CD14-positive monocyte (primary cell): Measurements from ENCODE around the gene TRIM43B. TPM values are rescaled to one million over a fixed set of nuclear protein-coding genes. Genes with fewer than 3 reads are reported as not detected.
"Not testable (repeated sequence)": the region's sequence is repeated elsewhere in the genome, so short reads cannot be mapped to it uniquely, and the experiment has no call there.

ENCODE experiments used
- DNase-seq, 3 donors: peaks; one replicate each; pipeline ENCODE4 v3.0.0-alpha.2; 2011 to 2022
- H2AFZ ChIP-seq: 2 replicates; pipeline ENCODE4 v1.6.0; 2012; ENCODE audit warnings: mild to moderate bottlenecking, low read depth, low read length, inconsistent platforms; ENCODE audit not compliant: insufficient read depth, poor library complexity, severe bottlenecking
- H3K27ac ChIP-seq, 2 donors: 1 replicate in 1 of 2; 2 replicates in 1 of 2; pipeline ENCODE4 v1.5.1; 2012 to 2013; ENCODE audit warnings: low read length in 2 of 2, control low read depth in 1 of 2, inconsistent platforms in 1 of 2, low read depth in 1 of 2, mild to moderate bottlenecking in 1 of 2
- H3K27me3 ChIP-seq, 2 donors: one replicate each; pipeline versions ENCODE4 v1.6.0 to v1.6.1; 2011 to 2013; ENCODE audit warnings: low read length in 2 of 2; ENCODE audit not compliant: control insufficient read depth in 2 of 2, insufficient read depth in 2 of 2
- H3K36me3 ChIP-seq, 2 donors: replicated peaks in 1 of 2; 1 replicate in 1 of 2; 2 replicates in 1 of 2; pipeline versions ENCODE4 v1.5.1 to v1.6.1; 2012 to 2013; ENCODE audit warnings: low read length in 2 of 2, control low read depth in 1 of 2, inconsistent platforms in 1 of 2, mild to moderate bottlenecking in 1 of 2; ENCODE audit not compliant: insufficient read depth in 2 of 2, control insufficient read depth in 1 of 2
- H3K4me1 ChIP-seq, 2 donors: 1 replicate in 1 of 2; 2 replicates in 1 of 2; pipeline versions ENCODE4 v1.5.1 to v1.6.1; 2012 to 2013; ENCODE audit warnings: low read length in 2 of 2, control low read depth in 1 of 2, inconsistent platforms in 1 of 2, mild to moderate bottlenecking in 1 of 2, moderate library complexity in 1 of 2; ENCODE audit not compliant: insufficient read depth in 2 of 2, control insufficient read depth in 1 of 2
- H3K4me2 ChIP-seq: replicated peaks from 2 replicates; pipeline ENCODE3; 2012; ENCODE audit warnings: low read length, moderate library complexity, mild to moderate bottlenecking; ENCODE audit not compliant: poor library complexity, severe bottlenecking; ENCODE audit errors: extremely low read depth
- H3K4me3 ChIP-seq, 3 experiments: fragments of 200-600 bp in 1 of 3; sonication (generic) in 1 of 3; replicated peaks in 1 of 3; 1 replicate in 2 of 3; 2 replicates in 1 of 3; pipeline ENCODE4 v1.5.1; 2011 to 2013; ENCODE audit warnings: low read length in 3 of 3, mild to moderate bottlenecking in 3 of 3, control low read depth in 2 of 3, low read depth in 2 of 3, inconsistent platforms in 1 of 3, moderate library complexity in 1 of 3
- H3K79me2 ChIP-seq: 2 replicates; pipeline ENCODE4 v1.6.0; 2012; ENCODE audit warnings: mild to moderate bottlenecking, control low read depth, inconsistent platforms, low read length, moderate library complexity; ENCODE audit not compliant: insufficient read depth
- H3K9ac ChIP-seq: 2 replicates; pipeline ENCODE4 v1.6.0; 2017; ENCODE audit warnings: low read length, mild to moderate bottlenecking; ENCODE audit not compliant: insufficient read depth, poor library complexity, severe bottlenecking
- H3K9me3 ChIP-seq, 2 donors: replicated peaks in 1 of 2; 1 replicate in 1 of 2; 2 replicates in 1 of 2; pipeline versions ENCODE4 v1.5.1 to v1.6.1; 2012 to 2013; ENCODE audit warnings: low read length in 2 of 2, control low read depth in 1 of 2; ENCODE audit not compliant: control insufficient read depth in 1 of 2, insufficient read depth in 1 of 2
- H4K20me1 ChIP-seq: 2 replicates; pipeline ENCODE4 v1.6.0; 2012; ENCODE audit warnings: mild to moderate bottlenecking, low read length, control low read depth, moderate library complexity; ENCODE audit not compliant: insufficient read depth
- H3K27ac Mint-ChIP-seq, 7 donors: one replicate each; pipeline ENCODE4 v1.8.0; 2020; ENCODE audit warnings: mild to moderate bottlenecking in 7 of 7, mixed read lengths in 7 of 7, moderate library complexity in 6 of 7, inconsistent platforms in 2 of 7
- H3K27me3 Mint-ChIP-seq, 3 donors: one replicate each; pipeline ENCODE4 v1.8.0; 2021 to 2022; ENCODE audit warnings: low read depth in 3 of 3, mild to moderate bottlenecking in 3 of 3, mixed read lengths in 3 of 3, moderate library complexity in 3 of 3, inconsistent platforms in 1 of 3
- H3K36me3 Mint-ChIP-seq, 2 donors: one replicate each; pipeline ENCODE4 v1.8.0; 2020; ENCODE audit warnings: mixed read lengths in 2 of 2, inconsistent platforms in 1 of 2, mild to moderate bottlenecking in 1 of 2
- H3K4me1 Mint-ChIP-seq: one replicate; pipeline ENCODE4 v1.8.0; 2020; ENCODE audit warnings: mild to moderate bottlenecking, mixed read lengths
- H3K4me3 Mint-ChIP-seq, 2 donors: one replicate each; pipeline ENCODE4 v1.8.0; 2020; ENCODE audit warnings: mild to moderate bottlenecking in 2 of 2, mixed read lengths in 2 of 2, moderate library complexity in 1 of 2
- H3K9me3 Mint-ChIP-seq, 7 donors: one replicate each; pipeline ENCODE4 v1.8.0; 2020 to 2022; ENCODE audit warnings: mixed read lengths in 7 of 7, mild to moderate bottlenecking in 6 of 7, moderate library complexity in 6 of 7, inconsistent platforms in 2 of 7
- WGBS: methylation state at CpG from one replicate; pipeline ENCODE4 v1.1.5; 2013; ENCODE audit warnings: missing lambda C conversion rate; ENCODE audit not compliant: insufficient coverage; 5-methylcytosine and 5-hydroxymethylcytosine counted together
- intact Hi-C, 2 donors: fragments of 100-400 bp; cut with micrococcal nuclease; formaldehyde crosslinking; loops; one replicate each; pipeline versions ENCODE4 v1.15.0 to v1.15.1; 2023
- polyA plus RNA-seq, 3 donors: library from polyadenylated mRNA; depleted of rRNA in 1 of 3; unstranded in 2 of 3; stranded (reverse) in 1 of 3; fragments of 300-500 nt in 2 of 3; fragments of >200 nt in 1 of 3; fragmentation: Illumina TruSeq in 2 of 3; gene quantifications; 1 replicate in 2 of 3; 2 replicates in 1 of 3; pipeline ENCODE4 v1.2.3, GENCODE V29; 2012 to 2021

Gene TRIM43B
- polyA plus RNA-seq, 3 donors = not detected

- H3K4me1 ChIP-seq, H3K4me3 Mint-ChIP-seq, H3K36me3 Mint-ChIP-seq, H3K9me3 ChIP-seq, DNase-seq, H3K27ac Mint-ChIP-seq, H3K79me2 ChIP-seq, H2AFZ ChIP-seq, H3K4me2 ChIP-seq, intact Hi-C loops, H3K27me3 ChIP-seq, H3K9me3 Mint-ChIP-seq, H3K27me3 Mint-ChIP-seq, H3K4me1 Mint-ChIP-seq, H3K36me3 ChIP-seq, H3K9ac ChIP-seq, H4K20me1 ChIP-seq, H3K27ac ChIP-seq, H3K4me3 ChIP-seq: not testable (repeated sequence)
- no CpG with 5 or more reads among the region's 5 CpGs for WGBS
Observed at GRCh38 chr2:95435872-95436209, 48.7 kb downstream of the TRIM43B start.

GRCh38 chr2:95435162-95435871, 49.2 kb downstream of the TRIM43B start:
- H3K4me1 ChIP-seq, DNase-seq, H3K36me3 ChIP-seq, H3K27ac ChIP-seq, H3K27ac Mint-ChIP-seq, H3K4me1 Mint-ChIP-seq, H3K4me3 Mint-ChIP-seq, H3K9me3 ChIP-seq, H4K20me1 ChIP-seq, H3K4me2 ChIP-seq, H3K9me3 Mint-ChIP-seq, H3K79me2 ChIP-seq, H3K9ac ChIP-seq, H3K27me3 Mint-ChIP-seq, H3K4me3 ChIP-seq, H2AFZ ChIP-seq, H3K36me3 Mint-ChIP-seq, intact Hi-C loops, H3K27me3 ChIP-seq: not testable (repeated sequence)
- WGBS = no CpG with 5 or more reads among the region's 30 CpGs

GRCh38 chr2:95434507-95435076, 50.0 kb downstream of the TRIM43B start:
- H3K4me3 Mint-ChIP-seq, H3K27me3 Mint-ChIP-seq, H3K27me3 ChIP-seq, H3K36me3 ChIP-seq, DNase-seq, H3K9me3 ChIP-seq, H3K4me1 Mint-ChIP-seq, H3K36me3 Mint-ChIP-seq, H3K4me1 ChIP-seq, H4K20me1 ChIP-seq, H3K4me2 ChIP-seq, H3K27ac Mint-ChIP-seq, H3K4me3 ChIP-seq, H3K9me3 Mint-ChIP-seq, H3K27ac ChIP-seq, H3K79me2 ChIP-seq, intact Hi-C loops, H2AFZ ChIP-seq, H3K9ac ChIP-seq: not testable (repeated sequence)
- no CpG with 5 or more reads among the region's 3 CpGs for WGBS

GRCh38 chr2:95433973-95434372, 50.6 kb downstream of the TRIM43B start:
- not testable (repeated sequence) for H3K27ac Mint-ChIP-seq, H3K4me1 Mint-ChIP-seq
- WGBS = no CpG with 5 or more reads among the region's 2 CpGs

More at GRCh38 chr2:95433973-95434372, 50.6 kb downstream of the TRIM43B start:
- H3K4me1 ChIP-seq, H2AFZ ChIP-seq, DNase-seq, H3K27me3 Mint-ChIP-seq, H3K27me3 ChIP-seq, H3K4me3 ChIP-seq, H3K4me2 ChIP-seq, H3K27ac ChIP-seq, H3K79me2 ChIP-seq, H3K9me3 Mint-ChIP-seq, intact Hi-C loops, H3K36me3 Mint-ChIP-seq, H3K9ac ChIP-seq, H3K36me3 ChIP-seq, H3K4me3 Mint-ChIP-seq, H4K20me1 ChIP-seq, H3K9me3 ChIP-seq: not testable (repeated sequence)
